GM12864 (cell line): ENCODE data around the gene ATXN8OS.

Source experiments
- DNase-seq: peaks from one replicate; pipeline ENCODE4 v3.0.0-alpha.2; 2011; ENCODE audit warnings: low read depth
- H3K4me3 ChIP-seq: 2 replicates; pipeline ENCODE4 v1.5.1; 2011; ENCODE audit warnings: mild to moderate bottlenecking, low read depth, low read length, control low read depth
- TF ChIP-seq, protein P1 (sequence below): IDR thresholded peaks from 2 replicates; pipeline ENCODE4 v1.5.1; 2011; ENCODE audit warnings: low read depth, mild to moderate bottlenecking, moderate library complexity, low read length, control low read depth, inconsistent platforms; ENCODE audit errors: missing control alignments

ATXN8OS gene

GRCh38 chr13:70162141-70162540 lies 54.5 kb downstream of the ATXN8OS start:
- DNase-seq: no peak
- TF ChIP-seq, protein P1, sequence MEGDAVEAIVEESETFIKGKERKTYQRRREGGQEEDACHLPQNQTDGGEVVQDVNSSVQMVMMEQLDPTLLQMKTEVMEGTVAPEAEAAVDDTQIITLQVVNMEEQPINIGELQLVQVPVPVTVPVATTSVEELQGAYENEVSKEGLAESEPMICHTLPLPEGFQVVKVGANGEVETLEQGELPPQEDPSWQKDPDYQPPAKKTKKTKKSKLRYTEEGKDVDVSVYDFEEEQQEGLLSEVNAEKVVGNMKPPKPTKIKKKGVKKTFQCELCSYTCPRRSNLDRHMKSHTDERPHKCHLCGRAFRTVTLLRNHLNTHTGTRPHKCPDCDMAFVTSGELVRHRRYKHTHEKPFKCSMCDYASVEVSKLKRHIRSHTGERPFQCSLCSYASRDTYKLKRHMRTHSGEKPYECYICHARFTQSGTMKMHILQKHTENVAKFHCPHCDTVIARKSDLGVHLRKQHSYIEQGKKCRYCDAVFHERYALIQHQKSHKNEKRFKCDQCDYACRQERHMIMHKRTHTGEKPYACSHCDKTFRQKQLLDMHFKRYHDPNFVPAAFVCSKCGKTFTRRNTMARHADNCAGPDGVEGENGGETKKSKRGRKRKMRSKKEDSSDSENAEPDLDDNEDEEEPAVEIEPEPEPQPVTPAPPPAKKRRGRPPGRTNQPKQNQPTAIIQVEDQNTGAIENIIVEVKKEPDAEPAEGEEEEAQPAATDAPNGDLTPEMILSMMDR: no peak
- no peak overlapping the region for H3K4me3 ChIP-seq

DNA sequence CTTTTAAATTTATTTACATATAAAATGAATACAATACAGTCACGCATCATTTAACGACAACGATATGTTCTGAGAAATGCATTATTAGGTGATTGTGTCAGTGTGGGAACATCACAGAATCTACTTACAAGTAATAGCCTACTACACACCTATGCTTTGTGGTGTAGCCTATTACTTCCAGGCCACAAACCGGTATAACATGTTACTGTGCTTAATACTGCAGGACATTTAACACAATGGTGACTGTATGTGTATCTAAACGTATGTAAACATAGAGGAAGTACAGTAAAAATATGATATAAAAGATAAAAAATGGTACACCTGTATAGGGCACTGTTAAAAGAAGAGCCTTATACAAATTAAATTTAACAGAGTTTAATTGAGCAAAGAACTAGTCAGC lies 63.1 kb downstream of the ATXN8OS start:
- no peak overlapping the region for H3K4me3 ChIP-seq
- no peak for DNase-seq
- TF ChIP-seq, protein P1: no peak

GRCh38 chr13:70171151-70171550 lies 63.5 kb downstream of the ATXN8OS start:
- no peak for DNase-seq
- TF ChIP-seq, protein P1: no peak
- H3K4me3 ChIP-seq: no peak overlapping the region

- H3K4me3 ChIP-seq: no peak overlapping the region
- TF ChIP-seq, protein P1: no peak
- DNase-seq: no peak
Observed at GRCh38 chr13:70172946-70173597, 65.4 kb downstream of the ATXN8OS start.

GRCh38 chr13:70173598-70173959 lies 66.0 kb downstream of the ATXN8OS start:
- TF ChIP-seq, protein P1: no peak
- no peak for DNase-seq
- no peak overlapping the region for H3K4me3 ChIP-seq

- no peak for DNase-seq
Observed at GRCh38 chr13:70178346-70178745, 70.7 kb downstream of the ATXN8OS start.

More at GRCh38 chr13:70178346-70178745, 70.7 kb downstream of the ATXN8OS start:
- no peak overlapping the region for H3K4me3 ChIP-seq
- TF ChIP-seq, protein P1: no peak
